Keratinocyte (primary cell): ENCODE measurements around the gene RAB3GAP2. TPM values are rescaled to one million over a fixed set of nuclear protein-coding genes. Genes with fewer than 3 reads are reported as not detected.

Experiments
- DNase-seq: peaks from one replicate; pipeline ENCODE4 v3.0.0-alpha.2; 2011; ENCODE audit warnings: low read depth, missing footprints, low spot score
- FAIRE-seq: peaks from 2 replicates; lab custom pipeline; 2011; peaks lifted over from hg19 to GRCh38; lab: Jason Lieb, UNC
- H2AFZ ChIP-seq: 2 replicates; pipeline ENCODE4 v1.6.0; 2012; ENCODE audit warnings: low read length, control low read depth, inconsistent platforms; ENCODE audit not compliant: control insufficient read depth
- H3K27ac ChIP-seq: 2 replicates; pipeline ENCODE4 v1.5.1; 2011; ENCODE audit warnings: low read length; ENCODE audit not compliant: control insufficient read depth, insufficient read depth
- H3K27me3 ChIP-seq: 3 replicates; pipeline ENCODE4 v1.6.0; 2011; ENCODE audit warnings: low read length; ENCODE audit not compliant: control insufficient read depth, insufficient read depth; ENCODE audit errors: extremely low read depth
- H3K36me3 ChIP-seq, 2 experiments: 2 replicates in 1 of 2; 3 replicates in 1 of 2; pipeline ENCODE4 v1.5.1; 2011; ENCODE audit warnings: low read length in 2 of 2, mild to moderate bottlenecking in 1 of 2; ENCODE audit not compliant: control insufficient read depth in 2 of 2, insufficient read depth in 2 of 2; ENCODE audit errors: extremely low read depth in 1 of 2
- H3K4me1 ChIP-seq: 3 replicates; pipeline ENCODE4 v1.5.1; 2011; ENCODE audit warnings: low read length; ENCODE audit not compliant: control insufficient read depth, insufficient read depth; ENCODE audit errors: extremely low read depth
- H3K4me2 ChIP-seq: 3 replicates; pipeline ENCODE4 v1.6.0; 2011; ENCODE audit warnings: low read depth, low read length; ENCODE audit not compliant: control insufficient read depth, insufficient read depth; ENCODE audit errors: extremely low read depth
- H3K4me3 ChIP-seq, 3 experiments: fragments of 200-600 bp in 1 of 3; sonication (generic) in 1 of 3; 2 replicates in 2 of 3; 3 replicates in 1 of 3; pipeline ENCODE4 v1.5.1; 2011 to 2016; ENCODE audit warnings: low read length in 3 of 3, mild to moderate bottlenecking in 3 of 3, control low read depth in 2 of 3, inconsistent platforms in 1 of 3, low read depth in 1 of 3, mixed read lengths in 1 of 3, mixed run types in 1 of 3, moderate library complexity in 1 of 3; ENCODE audit not compliant: control insufficient read depth in 2 of 3, insufficient read depth in 2 of 3; ENCODE audit errors: extremely low read depth in 1 of 3
- H3K79me2 ChIP-seq: 2 replicates; pipeline ENCODE4 v1.6.0; 2012; ENCODE audit warnings: low read length; ENCODE audit not compliant: control insufficient read depth, insufficient read depth
- H3K9ac ChIP-seq: 3 replicates; pipeline ENCODE4 v1.6.0; 2011; ENCODE audit warnings: low read length; ENCODE audit not compliant: control insufficient read depth, insufficient read depth; ENCODE audit errors: extremely low read depth
- H3K9me1 ChIP-seq: 3 replicates; pipeline ENCODE4 v1.6.0; 2011; ENCODE audit warnings: low read length; ENCODE audit not compliant: control insufficient read depth, insufficient read depth; ENCODE audit errors: extremely low read depth
- H3K9me3 ChIP-seq: 2 replicates; pipeline ENCODE4 v1.5.1; 2012; ENCODE audit warnings: low read depth, low read length; ENCODE audit not compliant: control insufficient read depth
- H4K20me1 ChIP-seq: 3 replicates; pipeline ENCODE4 v1.6.0; 2011; ENCODE audit warnings: low read length; ENCODE audit not compliant: control insufficient read depth, insufficient read depth; ENCODE audit errors: extremely low read depth
- CTCF ChIP-seq, 3 experiments: IDR thresholded peaks in 1 of 3; conservative IDR thresholded peaks in 1 of 3; optimal IDR thresholded peaks in 1 of 3; 2 replicates in 2 of 3; 3 replicates in 1 of 3; pipeline versions ENCODE3 to v1.5.1; 2011; ENCODE audit warnings: low read length in 3 of 3, mild to moderate bottlenecking in 3 of 3, moderate library complexity in 2 of 3, control low read depth in 1 of 3, inconsistent platforms in 1 of 3; ENCODE audit not compliant: insufficient read depth in 2 of 3; ENCODE audit errors: extremely low read depth in 1 of 3
- EZH2 ChIP-seq: IDR thresholded peaks from one replicate; pipeline ENCODE4 v1.6.1; 2012; ENCODE audit warnings: inconsistent platforms, mild to moderate bottlenecking, low read length, moderate library complexity
- dilution Hi-C: fragments of 300-500 bp; cut with MboI; formaldehyde crosslinking; loops from one replicate; pipeline ENCODE4 v1.7.0; 2020; ENCODE audit warnings: low sequenced_read_pairs; ENCODE audit not compliant: extremely low pct_ligation_motif_present
- polyA plus RNA-seq, 5 experiments: library from polyadenylated mRNA; depleted of rRNA in 3 of 5; stranded (reverse) in 3 of 5; stranded (forward) in 1 of 5; unstranded in 1 of 5; fragments of >200 nt; gene quantifications; 1 replicate in 1 of 5; 2 replicates in 3 of 5; 3 replicates in 1 of 5; pipeline versions ENCODE4 v1.2.1 to v1.2.3, GENCODE V29; 2011 to 2012; ENCODE audit warnings: missing spikeins in 2 of 5, low read depth in 1 of 5, low replicate concordance in 1 of 5

RAB3GAP2 gene
- polyA plus RNA-seq, 1 donor (not counting 4 experiments of a cell fraction or from before 2014, with no cell fraction given) = 44.4 TPM

GRCh38 chr1:220182111-220182510 is 90.1 kb downstream of the RAB3GAP2 start:
- no peak overlapping the region for H3K4me3 ChIP-seq
- FAIRE-seq (no peak), DNase-seq (no peak)
- TF ChIP-seq EZH2 (no peak), CTCF (optimal IDR thresholded peaks at IDR 0.05 in 1 of 3, IDR thresholded peaks at IDR 0.05 in 1 of 3, conservative IDR thresholded peaks at IDR 0.05 in 1 of 3; ENCODE audit: extremely low read depth in 1 of 3, insufficient read depth in 2 of 3, low read length in 3 of 3) (no peak)
- H3K27me3 ChIP-seq = no peaks in the 10 kb centered on the region
- no peaks in the 10 kb centered on the region for H3K79me2 ChIP-seq
- no peaks in the 10 kb centered on the region for H3K9me1 ChIP-seq
- no peaks in the 10 kb centered on the region for H3K9me3 ChIP-seq
- no peak overlapping the region for H3K27ac ChIP-seq
- H3K4me1 ChIP-seq = no peaks in the 10 kb centered on the region
- no peak overlapping the region for H2AFZ ChIP-seq
- H3K9ac ChIP-seq = no peak overlapping the region
- dilution Hi-C loops = no loop called here
- no peak overlapping the region for H3K4me2 ChIP-seq
- H3K36me3 ChIP-seq = peaks cover 6 to 8% of the 10 kb centered on the region in 2 experiments
- H4K20me1 ChIP-seq = no peaks in the 10 kb centered on the region

- TF ChIP-seq CTCF (optimal IDR thresholded peaks at IDR 0.05 in 1 of 3, IDR thresholded peaks at IDR 0.05 in 1 of 3, conservative IDR thresholded peaks at IDR 0.05 in 1 of 3; ENCODE audit: extremely low read depth in 1 of 3, insufficient read depth in 2 of 3, low read length in 3 of 3) (no peak), EZH2 (no peak)
- no peak overlapping the region for H3K4me2 ChIP-seq
- H4K20me1 ChIP-seq = no peaks in the 10 kb centered on the region
- DNase-seq (no peak), FAIRE-seq (no peak)
- H2AFZ ChIP-seq = no peak overlapping the region
- H3K79me2 ChIP-seq = peaks cover 6% of the 10 kb centered on the region
- no peaks in the 10 kb centered on the region for H3K27me3 ChIP-seq
- peaks cover 14 to 17% of the 10 kb centered on the region in 2 experiments for H3K36me3 ChIP-seq
- H3K27ac ChIP-seq = no peak overlapping the region
- H3K9me3 ChIP-seq = no peaks in the 10 kb centered on the region
- no peaks in the 10 kb centered on the region for H3K4me1 ChIP-seq
- no peaks in the 10 kb centered on the region for H3K9me1 ChIP-seq
- no peak overlapping the region for H3K4me3 ChIP-seq
- dilution Hi-C loops = no loop called here
- H3K9ac ChIP-seq = no peak overlapping the region
These were observed 95.7 kb downstream of the RAB3GAP2 start for GRCh38 chr1:220176540-220176939.
